Adipocyte (in vitro differentiated cells): ENCODE results near the gene RALGPS2.
A peak's percentile ranks its signal among the peaks of the same experiment; 100 is the strongest.

ENCODE experiments used
- DNase-seq: peaks from one replicate; pipeline ENCODE4 v3.0.0-alpha.2; 2015; ENCODE audit warnings: low read depth
- H3K27me3 ChIP-seq: replicated peaks from 2 replicates; pipeline ENCODE4 v1.7.0; 2013; ENCODE audit warnings: mild to moderate bottlenecking, low read length, moderate library complexity; ENCODE audit not compliant: control insufficient read depth, insufficient read depth
- H3K36me3 ChIP-seq: 2 replicates; pipeline ENCODE4 v1.7.0; 2013; ENCODE audit warnings: low read length, mild to moderate bottlenecking, moderate library complexity; ENCODE audit not compliant: control insufficient read depth, insufficient read depth, severe bottlenecking
- H3K4me1 ChIP-seq: 2 replicates; pipeline ENCODE4 v1.7.0; 2013; ENCODE audit warnings: mild to moderate bottlenecking, low read length, moderate library complexity; ENCODE audit not compliant: control insufficient read depth, insufficient read depth
- H3K4me3 ChIP-seq: 2 replicates; pipeline ENCODE4 v1.7.0; 2013; ENCODE audit warnings: mild to moderate bottlenecking, low read length, moderate library complexity
- H3K9ac ChIP-seq: 2 replicates; pipeline ENCODE4 v1.7.0; 2013; ENCODE audit warnings: mild to moderate bottlenecking, low read length, moderate library complexity
- H3K9me3 ChIP-seq: 2 replicates; pipeline ENCODE4 v1.7.0; 2013; ENCODE audit warnings: mild to moderate bottlenecking, low read length, moderate library complexity; ENCODE audit not compliant: control insufficient read depth

The RALGPS2 gene

GRCh38 chr1:178935610-178936009 is 210.6 kb downstream of the RALGPS2 start:
- Histone ChIP-seq H3K36me3 (no peaks in the 10 kb centered on the region), H3K9ac (no peak overlapping the region), H3K27me3 (no peaks in the 10 kb centered on the region), H3K4me1 (peaks cover 67% of the 10 kb centered on the region), H3K4me3 (no peak overlapping the region), H3K9me3 (no peaks in the 10 kb centered on the region)
- DNase-seq: no peak

GRCh38 chr1:178937695-178938094 is 212.7 kb downstream of the RALGPS2 start:
- DNase-seq: no peak
- H3K36me3 ChIP-seq: no peaks in the 10 kb centered on the region
- no peaks in the 10 kb centered on the region for H3K9me3 ChIP-seq
- H3K4me1 ChIP-seq: peaks cover 59% of the 10 kb centered on the region
- H3K4me3 ChIP-seq: peak overlapping the region; percentile 67
- no peaks in the 10 kb centered on the region for H3K27me3 ChIP-seq
- peak overlapping the region; percentile 69 for H3K9ac ChIP-seq

GRCh38 chr1:178938101-178938958 is 213.3 kb downstream of the RALGPS2 start:
- peak overlapping the region; percentile 67 for H3K4me3 ChIP-seq
- no peaks in the 10 kb centered on the region for H3K36me3 ChIP-seq
- H3K9ac ChIP-seq: peak overlapping the region; percentile 69
- no peak for DNase-seq
- H3K27me3 ChIP-seq: no peaks in the 10 kb centered on the region
- peaks cover 58% of the 10 kb centered on the region for H3K4me1 ChIP-seq
- no peaks in the 10 kb centered on the region for H3K9me3 ChIP-seq

- H3K9me3 ChIP-seq: no peaks in the 10 kb centered on the region
- no peaks in the 10 kb centered on the region for H3K36me3 ChIP-seq
- peaks cover 52% of the 10 kb centered on the region for H3K4me1 ChIP-seq
- H3K27me3 ChIP-seq: no peaks in the 10 kb centered on the region
- peak overlapping the region; percentile 79 for H3K9ac ChIP-seq
- H3K4me3 ChIP-seq: peak overlapping the region; percentile 67
- peak; percentile 27 for DNase-seq
Measured at GRCh38 chr1:178938959-178939317, 213.9 kb downstream of the RALGPS2 start.

GRCh38 chr1:178939338-178940067 is 214.5 kb downstream of the RALGPS2 start:
- H3K27me3 ChIP-seq: no peaks in the 10 kb centered on the region
- no peak for DNase-seq
- peak overlapping the region; percentile 67 for H3K4me3 ChIP-seq
- peaks cover 47% of the 10 kb centered on the region for H3K4me1 ChIP-seq
- H3K36me3 ChIP-seq: no peaks in the 10 kb centered on the region
- no peaks in the 10 kb centered on the region for H3K9me3 ChIP-seq
- peak overlapping the region; percentile 79 for H3K9ac ChIP-seq

GRCh38 chr1:178940068-178940765 is 215.2 kb downstream of the RALGPS2 start:
- Histone ChIP-seq H3K9ac (no peak overlapping the region), H3K27me3 (no peaks in the 10 kb centered on the region), H3K9me3 (no peaks in the 10 kb centered on the region), H3K36me3 (no peaks in the 10 kb centered on the region), H3K4me3 (no peak overlapping the region), H3K4me1 (peaks cover 46% of the 10 kb centered on the region)
- DNase-seq: no peak

GRCh38 chr1:178941261-178941689 is 216.2 kb downstream of the RALGPS2 start:
- H3K4me1 ChIP-seq: peaks cover 46% of the 10 kb centered on the region
- no peaks in the 10 kb centered on the region for H3K27me3 ChIP-seq
- no peaks in the 10 kb centered on the region for H3K36me3 ChIP-seq
- H3K4me3 ChIP-seq: no peak overlapping the region
- DNase-seq: no peak
- no peaks in the 10 kb centered on the region for H3K9me3 ChIP-seq
- no peak overlapping the region for H3K9ac ChIP-seq

GRCh38 chr1:178941849-178942248 is 216.8 kb downstream of the RALGPS2 start:
- no peak for DNase-seq
- H3K9ac ChIP-seq: no peak overlapping the region
- H3K4me1 ChIP-seq: peaks cover 46% of the 10 kb centered on the region
- H3K27me3 ChIP-seq: no peaks in the 10 kb centered on the region
- no peaks in the 10 kb centered on the region for H3K36me3 ChIP-seq
- H3K9me3 ChIP-seq: no peaks in the 10 kb centered on the region
- no peak overlapping the region for H3K4me3 ChIP-seq

GRCh38 chr1:178942285-178943198 is 217.5 kb downstream of the RALGPS2 start:
- H3K9ac ChIP-seq: no peak overlapping the region
- peak; percentile 30 for DNase-seq
- no peaks in the 10 kb centered on the region for H3K27me3 ChIP-seq
- H3K9me3 ChIP-seq: no peaks in the 10 kb centered on the region
- no peaks in the 10 kb centered on the region for H3K36me3 ChIP-seq
- peaks cover 44% of the 10 kb centered on the region for H3K4me1 ChIP-seq
- peak overlapping the region; percentile 46 for H3K4me3 ChIP-seq

GRCh38 chr1:178944729-178945128 is 219.7 kb downstream of the RALGPS2 start:
- Histone ChIP-seq H3K9ac (no peak overlapping the region), H3K4me3 (no peak overlapping the region), H3K36me3 (no peaks in the 10 kb centered on the region), H3K4me1 (peaks cover 22% of the 10 kb centered on the region), H3K9me3 (no peaks in the 10 kb centered on the region), H3K27me3 (no peaks in the 10 kb centered on the region)
- DNase-seq: no peak
